Suppressor macrophage (primary cell): Measurements from ENCODE around the gene ATP1A4.
"Not testable (repeated sequence)": the region's sequence is repeated elsewhere in the genome, so short reads cannot be mapped to it uniquely, and the experiment has no call there.

Experiments used
- DNase-seq, 4 experiments: peaks; one replicate each; pipeline ENCODE4 v3.0.0-alpha.2; 2020 to 2022

ATP1A4 gene

DNA sequence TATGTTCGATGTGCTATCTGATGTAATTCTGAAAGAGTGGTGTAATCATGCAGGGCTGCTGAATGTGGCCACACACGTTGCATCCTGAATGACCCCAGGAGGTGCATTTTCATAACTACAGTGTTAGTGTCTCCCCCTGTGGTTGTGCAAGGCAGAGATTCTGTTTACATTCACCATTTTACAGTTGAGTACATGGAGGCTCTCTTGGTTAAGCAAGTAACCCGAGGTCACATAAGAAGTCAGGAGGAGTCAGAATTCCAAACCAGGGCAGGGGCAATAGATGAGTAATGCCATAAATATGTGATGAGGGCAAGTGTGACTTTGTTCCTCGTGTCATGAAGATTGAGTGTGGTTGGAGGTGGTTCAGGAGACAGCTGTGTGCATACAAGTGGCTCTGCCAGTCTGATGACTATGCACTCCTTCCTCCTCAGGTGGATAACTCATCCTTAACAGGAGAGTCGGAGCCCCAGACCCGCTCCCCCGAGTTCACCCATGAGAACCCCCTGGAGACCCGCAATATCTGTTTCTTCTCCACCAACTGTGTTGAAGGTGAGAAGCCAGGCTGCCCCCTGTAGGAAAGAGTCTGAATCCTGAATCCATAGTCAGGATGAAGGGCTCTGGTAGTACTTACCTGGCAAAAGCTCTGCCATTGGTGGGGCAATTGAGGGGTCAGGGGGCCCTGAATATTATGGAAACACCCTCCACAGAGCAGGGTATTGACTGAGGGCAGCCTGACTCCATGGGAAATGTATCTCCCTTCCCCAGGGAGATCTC is 26.5 kb upstream of the ATP1A4 start:
- DNase-seq: peak in 2 of 4 experiments; percentile 22 to 52

DNA sequence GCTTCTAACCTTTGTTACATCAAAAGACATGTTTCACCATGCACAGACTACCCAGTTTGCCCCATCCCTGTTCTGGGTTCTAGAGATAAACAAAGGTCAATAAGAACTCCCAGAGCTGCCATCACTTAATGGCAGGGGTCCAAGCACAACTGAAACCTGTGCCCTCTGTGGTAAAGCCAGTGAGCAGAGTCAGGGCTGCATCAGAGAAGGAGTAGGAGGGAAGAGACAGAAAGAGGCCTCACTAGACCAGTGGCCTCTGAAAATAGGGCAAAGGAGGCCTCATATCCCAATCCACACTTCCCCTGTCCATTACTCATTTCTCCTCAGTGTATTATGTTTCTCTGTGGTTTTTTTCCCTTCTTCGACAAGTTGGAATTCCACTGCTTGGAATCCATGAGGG is 25.7 kb upstream of the ATP1A4 start:
- peak in 3 of 4 experiments; percentile 21 to 51 (median 37) for DNase-seq

DNA sequence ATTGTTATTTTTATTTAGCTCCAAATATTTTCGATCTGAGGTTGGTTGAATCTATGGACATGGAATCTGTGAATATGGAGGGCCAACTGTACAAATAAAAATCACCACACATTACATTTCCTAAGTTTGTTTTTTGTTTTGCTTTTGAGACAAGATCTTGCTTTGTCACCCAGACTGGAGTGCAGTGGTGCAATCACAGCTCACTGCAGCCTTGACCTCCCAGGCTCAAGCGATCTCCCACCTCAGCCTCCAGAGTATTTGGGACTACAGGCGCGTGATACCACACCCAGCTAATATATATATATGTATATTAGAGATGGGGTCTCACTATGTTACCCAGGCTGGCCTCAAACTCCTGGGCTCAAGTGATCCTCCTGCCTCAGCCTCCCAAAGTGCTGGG is 25.1 kb upstream of the ATP1A4 start:
- not testable (repeated sequence) for DNase-seq

DNA sequence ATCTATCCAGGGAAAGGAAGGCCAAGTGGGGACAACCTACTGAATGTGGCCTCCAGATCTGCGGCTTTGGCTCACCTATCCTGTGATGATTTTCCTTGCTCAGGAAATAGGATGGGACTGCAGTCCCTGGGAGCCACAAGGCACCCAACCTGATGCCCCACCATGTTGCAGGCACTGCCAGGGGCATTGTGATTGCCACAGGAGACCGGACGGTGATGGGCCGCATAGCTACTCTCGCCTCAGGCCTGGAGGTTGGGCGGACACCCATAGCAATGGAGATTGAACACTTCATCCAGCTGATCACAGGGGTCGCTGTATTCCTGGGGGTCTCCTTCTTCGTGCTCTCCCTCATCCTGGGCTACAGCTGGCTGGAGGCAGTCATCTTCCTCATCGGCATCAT is 24.0 kb upstream of the ATP1A4 start:
- no peak for DNase-seq

DNA sequence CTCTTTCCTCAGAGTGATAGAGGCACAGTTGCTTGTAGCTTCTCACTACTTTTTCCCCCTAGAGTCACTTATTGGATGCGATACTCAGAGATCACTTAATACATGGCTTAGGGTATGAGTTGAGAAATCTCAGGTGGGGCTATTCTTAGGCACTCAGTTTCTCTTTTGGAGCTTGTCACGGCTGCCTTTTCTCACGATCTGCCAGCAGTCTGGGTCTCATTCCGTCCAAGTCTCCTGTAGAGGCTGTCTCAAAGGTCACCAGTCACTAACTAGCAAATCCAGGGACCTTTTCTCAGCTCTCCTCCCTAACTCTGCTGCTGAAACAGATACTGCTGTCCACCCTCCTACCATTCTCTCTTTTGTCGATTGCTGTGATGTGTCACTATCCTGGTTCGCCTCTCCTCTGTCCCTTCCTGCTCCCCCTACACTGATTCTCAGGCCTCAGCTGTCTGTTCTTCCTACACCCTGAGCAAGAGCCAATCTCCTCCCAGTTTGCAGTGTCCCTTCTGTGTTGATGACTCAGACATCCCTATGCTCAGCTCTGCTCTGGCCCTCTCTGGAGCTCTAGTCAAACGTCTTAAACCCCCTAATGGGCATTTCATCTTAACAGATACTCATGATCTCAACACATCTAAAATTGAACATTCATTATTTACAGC is 23.4 kb upstream of the ATP1A4 start:
- DNase-seq: peak; percentile 33 to 76 (median 54)

DNA sequence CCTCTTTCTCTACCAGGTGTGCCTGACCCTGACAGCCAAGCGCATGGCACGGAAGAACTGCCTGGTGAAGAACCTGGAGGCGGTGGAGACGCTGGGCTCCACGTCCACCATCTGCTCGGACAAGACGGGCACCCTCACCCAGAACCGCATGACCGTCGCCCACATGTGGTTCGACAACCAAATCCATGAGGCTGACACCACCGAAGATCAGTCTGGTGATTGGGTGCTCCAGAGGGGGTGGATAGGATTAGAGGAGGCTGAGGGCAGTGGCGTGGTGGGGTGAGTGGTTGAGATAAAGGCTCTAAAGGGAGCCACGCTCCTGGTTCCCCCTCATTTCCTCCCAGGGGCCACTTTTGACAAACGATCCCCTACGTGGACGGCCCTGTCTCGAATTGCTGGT is 22.8 kb upstream of the ATP1A4 start:
- DNase-seq: no peak

DNA sequence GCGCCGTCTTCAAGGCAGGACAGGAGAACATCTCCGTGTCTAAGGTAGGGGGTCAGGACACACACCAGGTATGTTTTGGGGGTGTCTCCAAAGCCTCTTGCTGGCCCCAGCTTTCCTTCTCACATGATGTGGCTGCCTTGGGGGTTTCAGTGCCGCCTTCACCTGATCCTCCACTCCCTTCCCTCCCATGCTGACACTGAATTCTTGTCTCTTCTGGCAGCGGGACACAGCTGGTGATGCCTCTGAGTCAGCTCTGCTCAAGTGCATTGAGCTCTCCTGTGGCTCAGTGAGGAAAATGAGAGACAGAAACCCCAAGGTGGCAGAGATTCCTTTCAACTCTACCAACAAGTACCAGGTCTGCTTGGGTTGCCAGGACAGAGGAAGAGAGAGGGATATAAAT is 22.4 kb upstream of the ATP1A4 start:
- DNase-seq: no peak

DNA sequence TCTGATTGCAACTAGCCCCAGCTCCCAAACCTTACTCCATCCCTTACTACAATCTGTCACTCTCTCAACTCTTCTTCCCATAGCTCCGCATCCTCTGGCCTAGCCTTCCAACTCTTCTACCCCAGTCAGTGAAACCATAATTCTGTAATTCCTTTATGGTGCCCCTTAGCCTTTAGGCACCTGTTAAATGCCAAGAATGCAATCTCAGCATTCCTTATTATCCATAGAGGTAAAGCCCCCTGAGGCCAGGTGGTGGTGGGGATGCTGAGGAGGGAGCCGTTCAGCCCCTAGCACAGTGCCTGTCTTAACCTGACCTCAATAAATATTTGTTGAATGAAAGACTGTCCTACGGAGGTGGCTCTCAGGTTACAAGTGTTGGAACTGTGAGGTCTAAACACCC is 21.8 kb upstream of the ATP1A4 start:
- no peak for DNase-seq

DNA sequence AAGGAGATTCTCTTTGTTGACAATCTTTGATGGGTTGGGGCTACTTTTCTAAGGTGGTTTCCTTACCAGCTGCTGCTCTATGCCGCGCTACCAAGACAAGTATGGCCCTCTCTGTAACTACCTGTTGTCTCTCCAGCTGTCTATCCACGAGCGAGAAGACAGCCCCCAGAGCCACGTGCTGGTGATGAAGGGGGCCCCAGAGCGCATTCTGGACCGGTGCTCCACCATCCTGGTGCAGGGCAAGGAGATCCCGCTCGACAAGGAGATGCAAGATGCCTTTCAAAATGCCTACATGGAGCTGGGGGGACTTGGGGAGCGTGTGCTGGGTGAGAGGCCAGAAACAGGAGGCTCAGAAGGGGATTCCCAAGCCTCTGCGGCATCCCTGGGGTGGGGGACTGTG is 21.4 kb upstream of the ATP1A4 start:
- DNase-seq: no peak

DNA sequence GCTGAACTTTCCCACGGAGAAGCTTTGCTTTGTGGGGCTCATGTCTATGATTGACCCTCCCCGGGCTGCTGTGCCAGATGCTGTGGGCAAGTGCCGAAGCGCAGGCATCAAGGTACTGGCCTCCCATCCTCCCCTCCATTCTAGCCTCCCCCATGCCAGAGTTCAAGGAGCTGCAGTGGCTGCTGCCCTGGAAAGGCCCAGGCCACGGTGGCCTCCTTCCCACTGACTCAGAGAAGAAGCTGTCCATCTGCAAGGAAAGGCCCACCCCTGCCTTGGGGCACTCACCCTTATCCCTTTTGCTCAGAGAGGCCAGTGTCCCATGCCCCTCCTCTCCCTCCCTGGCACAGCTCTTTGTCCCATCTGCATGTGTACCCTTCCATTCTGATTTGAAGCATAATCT is 20.9 kb upstream of the ATP1A4 start:
- no peak for DNase-seq

DNA sequence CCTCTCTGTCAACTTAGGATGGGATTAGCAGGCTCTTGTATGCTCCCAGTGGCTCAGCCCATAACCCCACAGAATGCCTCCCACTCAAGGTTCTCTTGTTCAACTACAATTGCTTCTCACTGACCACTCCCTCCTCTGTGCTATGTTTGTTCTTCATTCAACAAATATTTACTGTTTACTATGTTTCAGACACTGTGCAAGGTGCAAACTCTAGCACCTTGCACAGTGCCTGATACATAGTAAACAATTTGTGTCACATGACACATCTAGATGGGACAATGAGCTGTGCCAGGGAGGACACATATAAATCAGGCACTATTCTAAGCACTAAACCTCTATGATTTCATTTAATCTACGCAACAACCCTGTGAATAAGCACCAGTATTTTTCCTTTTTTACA is 20.5 kb upstream of the ATP1A4 start:
- DNase-seq: no peak

DNA sequence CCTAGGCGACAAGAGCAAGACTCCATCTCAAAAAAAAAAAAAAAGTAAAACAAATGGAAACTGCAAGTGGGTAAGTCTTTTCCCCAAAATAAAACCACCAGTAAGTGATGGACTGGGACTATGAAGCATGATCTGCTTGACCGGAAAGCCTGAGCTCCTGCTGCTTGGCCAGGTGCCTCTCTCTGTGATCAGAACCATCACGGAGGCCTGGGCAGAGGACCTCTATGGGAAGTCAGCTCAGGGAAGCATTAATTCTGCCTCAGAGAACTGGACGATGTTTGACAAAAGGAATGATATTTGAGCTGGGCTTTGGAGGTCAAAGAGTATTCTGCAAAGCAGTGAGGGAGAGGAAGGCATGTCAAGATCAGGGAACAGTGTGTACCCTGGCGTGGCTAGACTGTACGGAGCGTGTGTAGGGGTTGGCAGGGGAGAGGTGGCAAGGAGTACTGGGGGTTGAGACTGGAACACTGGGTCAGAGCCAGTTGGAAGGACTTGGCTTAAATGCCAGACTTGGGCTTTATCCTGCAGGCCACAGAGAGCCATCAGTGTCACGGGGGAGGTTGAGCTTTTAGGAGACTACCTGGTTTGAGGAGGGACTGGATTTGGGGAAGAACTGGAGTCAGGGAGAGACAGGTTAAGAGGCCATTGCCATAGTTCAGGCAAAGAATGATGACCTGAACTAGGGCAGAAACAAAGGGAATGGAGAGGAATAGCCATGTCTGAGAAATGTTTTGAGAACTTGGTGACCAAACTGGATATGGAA is 19.4 kb upstream of the ATP1A4 start:
- no peak for DNase-seq

DNA sequence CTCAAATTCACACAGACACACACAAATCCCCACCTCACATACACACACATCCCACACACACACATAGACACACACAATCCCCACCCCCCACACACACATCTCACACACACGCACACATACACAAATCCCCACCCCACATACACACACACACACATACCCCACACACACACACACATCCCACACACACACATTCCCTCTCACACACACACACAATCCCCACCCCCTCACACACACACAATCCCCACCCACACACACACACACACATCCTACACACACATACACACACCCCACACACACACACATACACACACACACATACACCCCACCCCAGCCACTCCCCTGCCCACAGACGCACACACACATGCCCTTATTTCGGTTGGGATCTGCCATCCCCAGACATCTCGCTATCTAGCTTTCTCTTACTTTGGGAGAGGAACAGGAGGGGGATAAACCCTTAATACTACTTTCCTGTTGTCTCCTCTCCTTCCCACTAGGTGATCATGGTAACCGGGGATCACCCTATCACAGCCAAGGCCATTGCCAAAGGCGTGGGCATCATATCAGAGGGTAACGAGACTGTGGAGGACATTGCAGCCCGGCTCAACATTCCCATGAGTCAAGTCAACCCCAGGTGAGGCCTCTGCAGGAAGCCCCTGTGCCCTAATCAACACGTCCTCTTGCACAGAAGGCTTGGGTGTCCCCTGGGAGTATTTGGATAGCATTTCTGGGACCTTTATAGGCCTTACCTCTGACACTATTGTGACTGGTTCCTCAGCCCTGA is 17.2 kb upstream of the ATP1A4 start:
- no peak for DNase-seq

DNA sequence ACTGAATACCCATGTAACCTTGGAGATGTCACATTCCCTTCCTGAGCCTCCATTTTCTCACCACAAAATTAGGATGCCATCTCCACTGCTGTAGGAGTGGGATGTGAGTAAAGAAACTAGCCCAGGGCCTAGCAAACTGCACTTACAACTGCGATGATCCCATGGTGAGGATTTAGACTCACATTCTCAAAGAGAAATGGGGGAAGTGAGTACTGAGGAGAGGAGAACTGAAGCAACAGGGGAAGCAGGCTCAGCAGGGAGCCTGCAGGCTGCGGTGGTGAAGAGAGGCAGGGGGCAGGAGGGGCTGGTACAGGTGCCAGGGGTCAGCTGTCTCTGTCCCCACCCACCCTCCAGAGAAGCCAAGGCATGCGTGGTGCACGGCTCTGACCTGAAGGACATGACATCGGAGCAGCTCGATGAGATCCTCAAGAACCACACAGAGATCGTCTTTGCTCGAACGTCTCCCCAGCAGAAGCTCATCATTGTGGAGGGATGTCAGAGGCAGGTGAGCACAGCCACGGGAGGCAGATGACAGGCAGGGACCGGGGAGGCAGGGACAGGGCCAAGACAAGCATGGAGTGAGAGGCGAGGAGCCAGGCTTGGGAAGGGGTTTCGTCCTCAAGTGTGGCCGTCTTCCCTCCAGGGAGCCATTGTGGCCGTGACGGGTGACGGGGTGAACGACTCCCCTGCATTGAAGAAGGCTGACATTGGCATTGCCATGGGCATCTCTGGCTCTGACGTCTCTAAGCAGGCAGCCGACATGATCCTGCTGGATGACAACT is 16.4 kb upstream of the ATP1A4 start:
- peak; percentile 37 to 66 (median 56) for DNase-seq

DNA sequence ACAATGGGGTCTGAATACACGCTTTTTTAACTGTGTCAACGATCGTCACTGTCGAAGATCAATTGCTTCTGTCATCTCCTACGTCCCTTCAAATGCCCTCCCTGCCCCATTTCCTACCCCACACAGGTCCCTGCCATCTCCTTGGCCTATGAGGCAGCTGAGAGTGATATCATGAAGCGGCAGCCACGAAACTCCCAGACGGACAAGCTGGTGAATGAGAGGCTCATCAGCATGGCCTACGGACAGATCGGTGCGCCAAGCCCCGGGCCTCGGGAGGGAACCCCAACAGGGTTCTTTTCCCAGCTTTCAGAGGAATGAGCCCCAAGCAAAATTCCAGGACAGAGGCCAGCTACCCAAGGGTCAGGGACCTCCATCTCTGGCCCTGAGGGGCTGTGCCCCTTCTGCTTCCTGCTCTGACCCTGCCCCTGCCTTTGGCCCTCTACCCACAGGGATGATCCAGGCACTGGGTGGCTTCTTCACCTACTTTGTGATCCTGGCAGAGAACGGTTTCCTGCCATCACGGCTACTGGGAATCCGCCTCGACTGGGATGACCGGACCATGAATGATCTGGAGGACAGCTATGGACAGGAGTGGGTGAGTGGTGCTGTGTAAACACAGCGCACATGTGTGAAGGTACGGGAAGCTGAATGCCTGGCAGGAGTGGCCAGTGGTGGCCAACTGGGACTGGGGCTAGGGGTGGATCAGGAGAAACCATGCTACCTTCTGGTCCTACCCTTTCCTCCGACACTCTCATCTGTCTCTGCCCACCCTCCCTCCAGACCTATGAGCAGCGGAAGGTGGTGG is 15.1 kb upstream of the ATP1A4 start:
- DNase-seq: no peak

DNA sequence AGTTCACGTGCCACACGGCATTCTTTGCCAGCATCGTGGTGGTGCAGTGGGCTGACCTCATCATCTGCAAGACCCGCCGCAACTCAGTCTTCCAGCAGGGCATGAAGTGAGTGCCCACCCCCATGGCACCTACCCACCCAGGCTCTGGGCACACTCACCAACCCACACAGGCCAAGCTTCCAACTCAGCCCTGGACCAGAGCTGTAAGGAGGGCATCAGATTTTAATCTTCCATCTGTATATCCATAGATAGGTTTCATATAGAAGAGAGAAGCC is 14.5 kb upstream of the ATP1A4 start:
- DNase-seq: no peak

DNA sequence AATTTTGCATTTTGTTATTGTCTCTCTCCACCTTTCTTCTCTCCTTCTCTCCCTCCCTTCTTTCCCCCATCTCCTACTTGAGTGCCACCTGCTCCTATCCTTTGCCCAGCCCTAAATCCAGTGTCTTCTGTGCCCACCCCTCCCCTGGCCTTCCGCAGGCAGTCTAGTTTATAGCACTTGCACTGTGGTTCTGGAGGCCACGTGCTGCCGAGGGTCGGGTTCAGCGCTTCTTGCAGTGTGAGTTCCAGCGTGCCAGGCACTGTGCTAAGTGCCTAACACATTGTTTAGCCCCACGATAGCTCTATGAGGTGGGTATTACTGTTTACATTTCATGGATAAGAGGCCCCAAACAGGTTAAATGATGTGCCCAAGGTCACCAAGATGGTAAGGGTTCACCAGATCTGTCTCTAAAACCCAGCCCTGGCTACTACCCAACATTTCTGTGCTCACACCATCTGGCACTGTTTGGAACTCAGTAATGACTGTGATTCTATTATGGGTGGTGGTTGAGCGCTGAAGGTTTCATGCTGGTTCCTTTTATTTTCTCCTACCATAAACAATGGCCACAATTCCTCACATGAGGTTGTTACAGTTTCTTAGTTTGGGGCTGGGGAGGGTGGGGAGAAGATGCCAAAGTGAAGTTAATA is 14.1 kb upstream of the ATP1A4 start:
- no peak for DNase-seq

DNA sequence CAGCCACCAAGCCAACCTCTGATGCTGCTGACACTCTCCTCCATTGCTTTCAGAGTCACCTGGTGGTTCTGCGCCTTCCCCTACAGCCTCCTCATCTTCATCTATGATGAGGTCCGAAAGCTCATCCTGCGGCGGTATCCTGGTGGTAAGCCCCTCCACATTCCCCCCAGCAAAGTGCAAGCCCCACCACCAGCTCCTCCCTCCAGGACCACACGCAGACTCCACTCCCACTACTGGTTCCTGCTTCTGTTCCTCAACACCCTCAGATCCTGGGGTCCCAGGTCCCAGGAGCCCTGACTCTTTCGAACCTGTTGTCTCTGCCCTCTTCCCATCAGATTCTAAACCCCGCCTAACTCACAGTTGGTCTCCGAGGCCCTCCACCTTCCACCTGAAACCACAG is 11.6 kb upstream of the ATP1A4 start:
- no peak for DNase-seq

DNA sequence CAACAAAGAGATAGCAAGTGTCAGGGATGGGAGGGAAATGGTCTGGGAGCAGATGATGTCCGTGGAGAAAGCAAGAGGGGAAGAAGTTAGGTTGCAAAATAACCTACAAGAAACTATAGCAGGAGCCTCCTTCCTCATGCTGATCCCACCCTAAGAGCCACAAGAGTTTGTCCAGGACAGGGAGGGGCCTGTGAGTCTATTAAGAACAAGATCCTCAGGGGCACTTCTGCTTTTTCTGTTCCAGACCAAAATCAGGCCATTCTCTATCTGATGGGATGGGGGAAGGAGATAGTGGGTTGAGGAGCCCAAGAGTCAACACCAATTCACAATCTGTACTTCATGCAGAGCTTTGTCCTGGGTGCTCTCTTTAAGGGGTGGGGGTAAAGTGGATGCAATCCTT is 7.7 kb upstream of the ATP1A4 start:
- DNase-seq: peak; percentile 65 to 84 (median 80)

DNA sequence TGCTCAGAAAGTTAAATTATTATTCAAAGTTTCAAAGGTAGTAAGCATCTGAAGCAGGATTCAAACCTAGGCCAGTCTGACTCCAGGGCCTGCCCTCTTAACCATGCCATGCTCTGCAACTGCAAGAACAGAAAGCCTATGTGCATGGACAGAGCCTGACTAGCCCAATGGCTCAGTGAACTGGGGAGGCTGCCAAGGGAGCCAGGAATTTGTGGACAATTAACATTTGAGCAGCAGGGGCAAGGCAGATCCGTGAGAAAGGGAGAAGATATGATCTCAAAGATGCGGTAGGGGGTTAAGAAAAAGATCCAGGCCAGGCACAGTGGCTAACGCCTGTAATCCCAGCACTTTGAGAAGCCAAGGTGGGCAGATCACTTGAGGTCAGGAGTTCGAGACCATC is 6.5 kb upstream of the ATP1A4 start:
- DNase-seq: no peak

DNA sequence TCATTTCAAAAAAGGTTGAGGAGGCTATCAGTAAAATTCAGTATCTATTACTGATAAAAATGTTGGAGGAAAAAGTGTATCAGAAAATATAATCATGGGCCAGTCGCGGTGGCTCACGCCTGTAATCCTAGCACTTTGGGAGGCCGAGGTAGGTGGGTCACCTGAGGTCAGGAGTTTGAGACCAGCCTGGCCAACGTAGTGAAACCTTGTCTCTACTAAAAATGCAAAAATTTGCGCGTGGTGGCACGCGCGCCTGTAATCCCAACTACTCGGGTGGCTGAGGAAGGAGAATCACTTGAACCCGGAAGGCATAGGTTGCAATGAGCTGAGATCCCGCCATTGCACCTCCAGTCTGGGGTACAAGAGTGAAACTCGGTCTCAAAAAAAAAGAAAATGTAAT is 5.3 kb upstream of the ATP1A4 start:
- no peak for DNase-seq
